IMR-90 (cell line): ENCODE measurements around the gene JMJD1C. TPM values are rescaled to one million over a fixed set of nuclear protein-coding genes. Genes with fewer than 3 reads are reported as not detected.

Source experiments
- ATAC-seq: fragments of 200-7000 bp; cut with Tn5 transposase; 2 replicates; pipeline ENCODE4 v1.9.1; 2020; ENCODE audit warnings: low read depth, mild to moderate bottlenecking, moderate library complexity
- BruUV-seq: library from RNA; stranded (reverse); fragments of 400-500 nt; replicated peaks from 2 replicates; lab custom pipeline; 2021; lab: Mats Ljungman, UMichigan
- CTCF ChIA-PET: fragments of 300-600 bp; formaldehyde crosslinking; extraction: SDS; loops from one replicate; lab custom pipeline; 2021; ENCODE audit warnings: antibody characterized with exemption; lab: Yijun Ruan, JAX
- POLR2A ChIA-PET: fragments of 300-600 bp; sonication (Branson Sonifier 250); formaldehyde crosslinking; loops from one replicate; lab custom pipeline; 2022; ENCODE audit warnings: antibody characterized with exemption; ENCODE audit not compliant: unreplicated experiment; lab: Charles Lee
- DNase-seq: peaks from one replicate; pipeline ENCODE4 v3.0.0; 2013
- H2AFZ ChIP-seq: replicated peaks from 2 replicates; pipeline ENCODE3; 2013; ENCODE audit warnings: low read length, mild to moderate bottlenecking; ENCODE audit not compliant: poor library complexity
- H2AK5ac ChIP-seq: 2 replicates; pipeline ENCODE4 v1.6.1; 2013; ENCODE audit warnings: low read depth, low read length, inconsistent platforms
- H2AK9ac ChIP-seq: replicated peaks from 2 replicates; pipeline ENCODE3; 2013; ENCODE audit warnings: mild to moderate bottlenecking, low read depth, low read length, moderate library complexity; ENCODE audit not compliant: poor library complexity
- H2BK120ac ChIP-seq: 2 replicates; pipeline ENCODE4 v1.6.1; 2013; ENCODE audit warnings: low read depth, low read length, inconsistent platforms
- H2BK15ac ChIP-seq: 3 replicates; pipeline ENCODE4 v1.6.1; 2013; ENCODE audit warnings: low read depth, low read length, inconsistent platforms
- H2BK20ac ChIP-seq: 2 replicates; pipeline ENCODE4 v1.6.1; 2013; ENCODE audit warnings: low read depth, mild to moderate bottlenecking, inconsistent platforms, low read length, moderate library complexity
- H2BK5ac ChIP-seq: 2 replicates; pipeline ENCODE4 v1.6.1; 2013; ENCODE audit warnings: mild to moderate bottlenecking, low read depth, low read length, inconsistent platforms; ENCODE audit not compliant: poor library complexity, severe bottlenecking
- H3K14ac ChIP-seq: replicated peaks from 2 replicates; pipeline ENCODE4 v1.6.1; 2013; ENCODE audit warnings: low read depth, low read length, inconsistent platforms
- H3K18ac ChIP-seq: 2 replicates; pipeline ENCODE4 v1.6.1; 2013; ENCODE audit warnings: low read depth, low read length, control low read depth
- H3K23ac ChIP-seq: 2 replicates; pipeline ENCODE4 v1.6.1; 2013; ENCODE audit warnings: low read depth, low read length, inconsistent platforms
- H3K27ac ChIP-seq: 2 replicates; pipeline ENCODE4 v1.5.1; 2013; ENCODE audit warnings: mild to moderate bottlenecking, control low read depth, low read length; ENCODE audit not compliant: insufficient read depth
- H3K27me3 ChIP-seq: 2 replicates; pipeline ENCODE4 v1.6.1; 2013; ENCODE audit warnings: low read length; ENCODE audit not compliant: control insufficient read depth, insufficient read depth
- H3K36me3 ChIP-seq: 2 replicates; pipeline ENCODE4 v1.6.1; 2013; ENCODE audit warnings: low read length, mixed read lengths; ENCODE audit not compliant: control insufficient read depth, insufficient read depth
- H3K4ac ChIP-seq: 2 replicates; pipeline ENCODE4 v1.6.1; 2013; ENCODE audit warnings: low read depth, low read length, inconsistent platforms
- H3K4me1 ChIP-seq: 2 replicates; pipeline ENCODE4 v1.6.1; 2013; ENCODE audit warnings: low read length, mixed read lengths; ENCODE audit not compliant: control insufficient read depth, insufficient read depth
- H3K4me2 ChIP-seq: 2 replicates; pipeline ENCODE4 v1.6.1; 2013; ENCODE audit warnings: low read depth, mild to moderate bottlenecking, control low read depth, low read length, moderate library complexity
- H3K4me3 ChIP-seq: 2 replicates; pipeline ENCODE4 v1.5.1; 2013; ENCODE audit warnings: low read depth, mild to moderate bottlenecking, control low read depth, low read length, moderate library complexity; ENCODE audit not compliant: insufficient read depth
- H3K56ac ChIP-seq: 2 replicates; pipeline ENCODE4 v1.6.1; 2013; ENCODE audit warnings: low read length, inconsistent platforms; ENCODE audit not compliant: insufficient read depth; ENCODE audit errors: extremely low read depth
- H3K79me1 ChIP-seq, 2 experiments: 2 replicates each; pipeline ENCODE4 v1.6.1; 2013; ENCODE audit warnings: low read length in 2 of 2, inconsistent platforms in 1 of 2, low read depth in 1 of 2
- H3K9ac ChIP-seq: 2 replicates; pipeline ENCODE4 v1.6.1; 2013; ENCODE audit warnings: low read depth, low read length, control low read depth
- H3K9me1 ChIP-seq: 2 replicates; pipeline ENCODE4 v1.6.1; 2013; ENCODE audit warnings: low read length, inconsistent platforms; ENCODE audit not compliant: insufficient read depth
- H3K9me3 ChIP-seq: 2 replicates; pipeline ENCODE4 v1.6.1; 2013; ENCODE audit warnings: low read length; ENCODE audit not compliant: control insufficient read depth, insufficient read depth
- H4K20me1 ChIP-seq: 2 replicates; pipeline ENCODE4 v1.6.1; 2013; ENCODE audit warnings: low read length, inconsistent platforms; ENCODE audit not compliant: insufficient read depth
- H4K5ac ChIP-seq: 2 replicates; pipeline ENCODE4 v1.6.1; 2013; ENCODE audit warnings: mild to moderate bottlenecking, low read depth, low read length, control low read depth
- H4K8ac ChIP-seq, 2 experiments: 2 replicates each; pipeline ENCODE4 v1.6.1; 2013; ENCODE audit warnings: low read depth in 2 of 2, low read length in 2 of 2, control low read depth in 1 of 2, inconsistent platforms in 1 of 2
- H4K91ac ChIP-seq: 2 replicates; pipeline ENCODE4 v1.6.1; 2013; ENCODE audit warnings: low read depth, low read length, inconsistent platforms; ENCODE audit not compliant: insufficient read depth
- BHLHE40 ChIP-seq: fragments of 150-350 bp; IDR thresholded peaks from 2 replicates; pipeline ENCODE4 v1.6.1; 2016; ENCODE audit warnings: mild to moderate bottlenecking, low read depth, low read length
- CEBPB ChIP-seq: IDR thresholded peaks from 2 replicates; pipeline ENCODE4 v1.6.1; 2012; ENCODE audit warnings: low read depth, low read length, improper control_type of control experiment
- CHD1 ChIP-seq: IDR thresholded peaks from 2 replicates; pipeline ENCODE4 v1.6.1; 2012; ENCODE audit warnings: low read depth, low read length, improper control_type of control experiment
- CTCF ChIP-seq: conservative IDR thresholded peaks from 2 replicates; pipeline ENCODE4 v1.5.1; 2012; ENCODE audit warnings: mild to moderate bottlenecking, low read depth, low read length, improper control_type of control experiment
- ELK1 ChIP-seq: fragments of 150-350 bp; IDR thresholded peaks from 2 replicates; pipeline ENCODE4 v1.6.1; 2016; ENCODE audit warnings: low read depth, mild to moderate bottlenecking, low read length, moderate library complexity, borderline replicate concordance
- FOS ChIP-seq: fragments of 150-350 bp; IDR thresholded peaks from 2 replicates; pipeline ENCODE4 v1.6.1; 2016; ENCODE audit warnings: low read depth, low read length
- MAFK ChIP-seq: IDR thresholded peaks from 2 replicates; pipeline ENCODE4 v1.6.1; 2012; ENCODE audit warnings: low read depth, low read length, improper control_type of control experiment
- MAZ ChIP-seq: IDR thresholded peaks from 2 replicates; pipeline ENCODE4 v1.6.1; 2012; ENCODE audit warnings: low read depth, mild to moderate bottlenecking, low read length, improper control_type of control experiment, moderate library complexity, borderline replicate concordance
- MXI1 ChIP-seq: IDR thresholded peaks from 2 replicates; pipeline ENCODE4 v1.6.1; 2012; ENCODE audit warnings: low read depth, mild to moderate bottlenecking, low read length, moderate library complexity, borderline replicate concordance
- NFE2L2 ChIP-seq: fragments of 150-350 bp; IDR thresholded peaks from 2 replicates; pipeline ENCODE4 v1.6.1; 2016; ENCODE audit warnings: low read depth, mild to moderate bottlenecking, low read length
- POLR2A ChIP-seq: IDR thresholded peaks from 2 replicates; pipeline ENCODE4 v1.6.1; 2012; ENCODE audit warnings: mild to moderate bottlenecking, low read depth, low read length
- RCOR1 ChIP-seq: IDR thresholded peaks from 2 replicates; pipeline ENCODE4 v1.6.1; 2012; ENCODE audit warnings: mild to moderate bottlenecking, low read length, improper control_type of control experiment; ENCODE audit not compliant: insufficient replicate concordance
- RFX5 ChIP-seq: IDR thresholded peaks from 2 replicates; pipeline ENCODE4 v1.8.0; 2012; ENCODE audit warnings: low read depth, mild to moderate bottlenecking, low read length, moderate library complexity
- SMC3 ChIP-seq: fragments of 150-350 bp; IDR thresholded peaks from 2 replicates; pipeline ENCODE4 v1.6.1; 2016; ENCODE audit warnings: low read depth, mild to moderate bottlenecking, antibody characterized with exemption, low read length, moderate library complexity
- USF2 ChIP-seq: fragments of 150-350 bp; IDR thresholded peaks from 2 replicates; pipeline ENCODE4 v1.6.1; 2017; ENCODE audit warnings: mild to moderate bottlenecking, antibody characterized with exemption, low read length, low read depth
- WGBS, 2 experiments: methylation state at CpG; one replicate each; pipeline versions ENCODE4 v1.1.5 to v1.1.7; 2013; ENCODE audit warnings: missing lambda C conversion rate in 2 of 2; ENCODE audit not compliant: insufficient read length in 1 of 2; ENCODE audit errors: extremely low coverage in 2 of 2; 5-methylcytosine and 5-hydroxymethylcytosine counted together
- dilution Hi-C: fragments of 300-500 bp; cut with HindIII; formaldehyde crosslinking; loops from one replicate; pipeline ENCODE4 v1.14.3; 2018; ENCODE audit warnings: low sequenced_read_pairs; ENCODE audit not compliant: unreplicated experiment
- in situ Hi-C: fragments of 300-500 bp; cut with MboI; formaldehyde crosslinking; loops from 3 replicates; pipeline ENCODE4 v1.14.3; 2019; ENCODE audit warnings: low sequenced_read_pairs, inconsistent platforms, mixed read lengths
- intact Hi-C: fragments of 100-400 bp; cut with micrococcal nuclease; formaldehyde crosslinking; loops from 2 replicates; pipeline ENCODE4 v1.10.0; 2022
- polyA plus RNA-seq, 3 experiments: library from polyadenylated mRNA; depleted of rRNA; stranded (reverse); fragments of >200 nt; gene quantifications; 2 replicates each; pipeline ENCODE4 v1.2.3, GENCODE V29; 2012; ENCODE audit warnings: low replicate concordance in 1 of 3
- total RNA-seq: library from RNA; depleted of rRNA; stranded (reverse); fragments of >200 nt; gene quantifications from 2 replicates; pipeline ENCODE4 v1.2.3, GENCODE V29; 2012

Gene JMJD1C
- total and polyA plus RNA-seq, 2 of the 4 experiments (the other 2 are of a cell fraction) = 15.6 to 96.8 TPM

- no peak overlapping the region for H2BK20ac ChIP-seq
- ChIA-PET CTCF (interaction anchor here (0.6 to 1.3 kb wide), 2 partner anchors 529 to 546 kb away, joined by 5 to 7 read pairs; no protein-coding TSS in a partner anchor), POLR2A (no interaction called here)
- no peak overlapping the region for H2BK5ac ChIP-seq
- no peak overlapping the region for H3K18ac ChIP-seq
- H2BK15ac ChIP-seq = no peak overlapping the region
- 0 out of 2 replicates have a peak, but pooled peaks cover 2% of the 10 kb centered on the region for H3K4me1 ChIP-seq
- no peak overlapping the region for H2AK5ac ChIP-seq
- no peak overlapping the region for H3K27ac ChIP-seq
- intact Hi-C loops (no loop called here), dilution Hi-C loops (loop anchor here (25.0 kb wide), 2 partner anchors 539 to 561 kb away; no protein-coding TSS in a partner anchor), in situ Hi-C loops (no loop called here)
- no peaks in the 10 kb centered on the region for H3K9me3 ChIP-seq
- H3K4ac ChIP-seq = no peak overlapping the region
- no peak overlapping the region for H3K56ac ChIP-seq
- H4K20me1 ChIP-seq = no peaks in the 10 kb centered on the region
- no peak overlapping the region for H3K14ac ChIP-seq
- no peak overlapping the region for H3K4me3 ChIP-seq
- no peak overlapping the region for H4K91ac ChIP-seq
- WGBS, 2 experiments = no CpG with 5 or more reads among the region's 1 CpG
- H2BK120ac ChIP-seq = no peak overlapping the region
- ATAC-seq = no peak
- no peak overlapping the region for H2AFZ ChIP-seq
- peaks cover 3 to 21% of the 10 kb centered on the region in 2 experiments for H3K79me1 ChIP-seq
- peaks cover 19% of the 10 kb centered on the region for H3K36me3 ChIP-seq
- no peak overlapping the region for H2AK9ac ChIP-seq
- no peak overlapping the region; the same call in 1 of the 2 replicates for H3K23ac ChIP-seq
- H4K5ac ChIP-seq = no peak overlapping the region
- no peaks in the 10 kb centered on the region for H3K27me3 ChIP-seq
- H3K4me2 ChIP-seq = no peak overlapping the region
- H3K9ac ChIP-seq = no peak overlapping the region
- no peaks in the 10 kb centered on the region for H3K9me1 ChIP-seq
- no peak overlapping the region for H4K8ac ChIP-seq
- no peak for DNase-seq
- BruUV-seq = no TSS peak
- TF ChIP-seq FOS (no peak), MAFK (no peak), RCOR1 (no peak), POLR2A (no peak), CTCF (no peak), CEBPB (no peak), SMC3 (no peak), BHLHE40 (no peak), MXI1 (no peak), CHD1 (no peak), USF2 (no peak), NFE2L2 (no peak), MAZ (no peak), RFX5 (no peak), ELK1 (no peak)
Measured at GRCh38 chr10:63173468-63174232, 292.1 kb downstream of the JMJD1C start.
